ENCODE measurements around the gene TMCO1.

Gene TMCO1

GRCh38 chr1:165680303-165680702 lies 88.4 kb downstream of the TMCO1 start:
- peaks cover 82% of the 10 kb centered on the region for H3K36me3 ChIP-seq (ENCODE audit: insufficient read depth, insufficient read length, low read length)
- H3K4me1 ChIP-seq (ENCODE audit: insufficient read depth, insufficient read length), result no peaks in the 10 kb centered on the region
- no peaks in the 10 kb centered on the region for H3K27me3 ChIP-seq (ENCODE audit: insufficient read depth, insufficient read length)
- no peaks in the 10 kb centered on the region for H3K9me3 ChIP-seq (ENCODE audit: insufficient read depth, low read length)
- TF ChIP-seq YY1 (IDR thresholded peaks at IDR 0.05; ENCODE audit: insufficient read depth, insufficient read length), result no peak
- no peak for TF ChIP-seq ZNF274 (IDR thresholded peaks at IDR 0.05; ENCODE audit: low read depth, low read length)
- TF ChIP-seq SUZ12 (IDR thresholded peaks at IDR 0.05; ENCODE audit: extremely low read depth, insufficient read depth, insufficient read length), result no peak
- no peak overlapping the region for H3K9ac ChIP-seq (ENCODE audit: insufficient read length, low read depth)
- DNase-seq (ENCODE audit: low read depth, low spot score), result no peak
- H3K4me3 ChIP-seq (ENCODE audit: insufficient read length, low read depth), result no peak overlapping the region

- no peaks in the 10 kb centered on the region for H3K4me1 ChIP-seq (ENCODE audit: insufficient read depth, insufficient read length)
- H3K36me3 ChIP-seq (ENCODE audit: insufficient read depth, insufficient read length, low read length), result peaks cover 81% of the 10 kb centered on the region
- no peak overlapping the region for H3K9ac ChIP-seq (ENCODE audit: insufficient read length, low read depth)
- H3K9me3 ChIP-seq (ENCODE audit: insufficient read depth, low read length), result no peaks in the 10 kb centered on the region
- H3K4me3 ChIP-seq (ENCODE audit: insufficient read length, low read depth), result no peak overlapping the region
- no peaks in the 10 kb centered on the region for H3K27me3 ChIP-seq (ENCODE audit: insufficient read depth, insufficient read length)
- no peak for DNase-seq (ENCODE audit: low read depth, low spot score)
- TF ChIP-seq SUZ12 (IDR thresholded peaks at IDR 0.05; ENCODE audit: extremely low read depth, insufficient read depth, insufficient read length) (no peak), YY1 (IDR thresholded peaks at IDR 0.05; ENCODE audit: insufficient read depth, insufficient read length) (no peak), ZNF274 (IDR thresholded peaks at IDR 0.05; ENCODE audit: low read depth, low read length) (no peak)
Measured at GRCh38 chr1:165679282-165680036, 89.2 kb downstream of the TMCO1 start.

- H3K36me3 ChIP-seq (ENCODE audit: insufficient read depth, insufficient read length, low read length), result peaks cover 83% of the 10 kb centered on the region
- no peaks in the 10 kb centered on the region for H3K9me3 ChIP-seq (ENCODE audit: insufficient read depth, low read length)
- DNase-seq (ENCODE audit: low read depth, low spot score), result no peak
- H3K4me3 ChIP-seq (ENCODE audit: insufficient read length, low read depth), result no peak overlapping the region
- no peaks in the 10 kb centered on the region for H3K4me1 ChIP-seq (ENCODE audit: insufficient read depth, insufficient read length)
- no peaks in the 10 kb centered on the region for H3K27me3 ChIP-seq (ENCODE audit: insufficient read depth, insufficient read length)
- TF ChIP-seq YY1 (IDR thresholded peaks at IDR 0.05; ENCODE audit: insufficient read depth, insufficient read length) (no peak), ZNF274 (IDR thresholded peaks at IDR 0.05; ENCODE audit: low read depth, low read length) (no peak), SUZ12 (IDR thresholded peaks at IDR 0.05; ENCODE audit: extremely low read depth, insufficient read depth, insufficient read length) (no peak)
- no peak overlapping the region for H3K9ac ChIP-seq (ENCODE audit: insufficient read length, low read depth)
Measured at GRCh38 chr1:165678509-165678908, 90.2 kb downstream of the TMCO1 start.
